ENCODE measurements around the gene PSMD1.

DNA sequence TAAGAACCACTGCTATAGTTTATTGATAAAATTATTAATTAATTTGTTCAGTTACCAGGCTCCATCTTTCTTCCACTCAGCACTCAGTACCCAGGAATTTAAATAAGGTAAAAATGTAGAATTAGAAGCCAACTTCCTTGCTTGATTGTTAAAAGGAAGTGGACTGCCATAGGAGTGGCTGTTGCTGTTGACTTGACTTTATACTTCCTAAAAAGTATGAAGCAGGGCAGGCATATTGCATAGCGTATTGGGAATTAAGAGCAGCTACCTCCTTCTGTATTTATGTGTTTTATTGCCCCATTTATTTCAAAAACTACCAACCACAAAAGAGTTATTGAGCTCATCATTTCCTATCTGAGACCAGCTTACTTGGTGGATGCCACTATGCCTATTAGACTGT is 27.9 kb downstream of the PSMD1 start:
- no peak for TF ChIP-seq CTCF (IDR thresholded peaks at IDR 0.05)
- TF ChIP-seq EZH2 (IDR thresholded peaks at IDR 0.05): no peak

All from neural progenitor cell (in vitro differentiated cells).